Ishikawa (cell line): Measurements from ENCODE around the gene KCNK10.

Source experiments
- CEBPB ChIP-seq: IDR thresholded peaks from 2 replicates; pipeline ENCODE4 v1.6.1; 2012
- CREB1 ChIP-seq: IDR thresholded peaks from 2 replicates; pipeline ENCODE4 v1.6.1; 2012; ENCODE audit warnings: low read depth
- EP300 ChIP-seq: IDR thresholded peaks from 2 replicates; pipeline ENCODE4 v1.6.1; 2012; ENCODE audit warnings: borderline replicate concordance
- TAF1 ChIP-seq: IDR thresholded peaks from 2 replicates; pipeline ENCODE4 v1.6.1; 2012; ENCODE audit warnings: low read depth, mild to moderate bottlenecking
- TCF12 ChIP-seq: IDR thresholded peaks from 2 replicates; pipeline ENCODE4 v1.6.1; 2012; ENCODE audit warnings: low read depth
- TF ChIP-seq, protein P1 (sequence below): IDR thresholded peaks from 2 replicates; pipeline ENCODE4 v1.6.1; 2012

DNA sequence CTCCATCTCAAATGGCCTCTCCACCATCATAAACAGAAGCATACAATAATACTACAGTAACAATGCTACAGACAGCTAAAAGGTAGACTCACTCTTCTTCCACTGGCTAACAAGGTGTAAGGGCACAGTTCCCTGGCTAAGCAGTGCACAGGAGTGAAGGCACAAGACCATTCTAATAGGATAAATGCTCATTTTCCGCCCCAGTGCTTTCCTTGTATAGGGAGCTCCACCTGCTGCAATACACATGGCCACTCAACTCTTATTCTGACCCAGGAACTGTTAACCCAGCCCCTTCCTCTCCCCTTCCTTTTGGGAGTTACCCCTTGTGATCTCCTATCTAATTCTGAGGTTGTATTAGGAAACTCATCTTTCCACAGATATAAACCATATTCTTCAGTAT, 124.6 kb downstream of the KCNK10 start:
- TF ChIP-seq EP300 = no peak
- TF ChIP-seq TCF12 = no peak
- no peak for TF ChIP-seq TAF1
- TF ChIP-seq CREB1 = no peak
- TF ChIP-seq CEBPB = no peak
- TF ChIP-seq, protein P1, sequence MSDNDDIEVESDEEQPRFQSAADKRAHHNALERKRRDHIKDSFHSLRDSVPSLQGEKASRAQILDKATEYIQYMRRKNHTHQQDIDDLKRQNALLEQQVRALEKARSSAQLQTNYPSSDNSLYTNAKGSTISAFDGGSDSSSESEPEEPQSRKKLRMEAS = no peak
